OCI-LY1 (cell line): ENCODE measurements around the gene RABL6.

Experiments used
- H2AFZ ChIP-seq: fragments of 200-600 bp; sonication (generic), shearing (Covaris generic); 2 replicates; pipeline ENCODE4 v1.6.0; 2014; ENCODE audit warnings: antibody characterized with exemption, mild to moderate bottlenecking, low read length
- H3F3A ChIP-seq: fragments of 200-600 bp; sonication (generic), shearing (Covaris generic); 2 replicates; pipeline ENCODE4 v1.6.0; 2014; ENCODE audit warnings: mild to moderate bottlenecking, antibody characterized with exemption, low read length, moderate library complexity; ENCODE audit not compliant: insufficient read depth
- H3K27ac ChIP-seq: fragments of 200-600 bp; sonication (generic); 2 replicates; pipeline ENCODE4 v1.5.1; 2014; ENCODE audit warnings: low read length, mixed run types, mild to moderate bottlenecking, low read depth; ENCODE audit not compliant: poor library complexity, severe bottlenecking
- H3K27me3 ChIP-seq: fragments of 200-600 bp; sonication (generic); 2 replicates; pipeline ENCODE4 v1.6.0; 2014; ENCODE audit warnings: antibody characterized with exemption, mild to moderate bottlenecking, low read length, moderate library complexity; ENCODE audit not compliant: insufficient read depth
- H3K36me3 ChIP-seq: fragments of 200-600 bp; sonication (generic); 2 replicates; pipeline ENCODE4 v1.6.1; 2014; ENCODE audit warnings: mild to moderate bottlenecking, antibody characterized with exemption, low read length, moderate library complexity, mixed read lengths; ENCODE audit not compliant: insufficient read depth
- H3K4me1 ChIP-seq: fragments of 200-600 bp; sonication (generic); 2 replicates; pipeline ENCODE4 v1.5.1; 2014; ENCODE audit warnings: mild to moderate bottlenecking, low read length, moderate library complexity; ENCODE audit not compliant: insufficient read depth, severe bottlenecking
- H3K4me2 ChIP-seq: fragments of 200-600 bp; sonication (generic), shearing (Covaris generic); 2 replicates; pipeline ENCODE4 v1.6.1; 2014; ENCODE audit warnings: low read length
- H3K4me3 ChIP-seq: fragments of 200-600 bp; sonication (generic); 2 replicates; pipeline ENCODE4 v1.5.1; 2014; ENCODE audit warnings: low read length, low read depth, mild to moderate bottlenecking, mixed read lengths; ENCODE audit not compliant: poor library complexity, severe bottlenecking
- H3K79me2 ChIP-seq: fragments of 200-600 bp; shearing (Covaris generic); 2 replicates; pipeline ENCODE4 v1.6.1; 2016; ENCODE audit warnings: mixed run types, low read length, mixed read lengths; ENCODE audit not compliant: insufficient read depth
- H3K9ac ChIP-seq: fragments of 200-600 bp; sonication (generic), shearing (Covaris generic); 2 replicates; pipeline ENCODE4 v1.6.1; 2014; ENCODE audit warnings: mild to moderate bottlenecking, low read length, mixed read lengths
- H3K9me2 ChIP-seq: fragments of 200-600 bp; sonication (generic), shearing (Covaris generic); 2 replicates; pipeline ENCODE4 v1.6.1; 2014; ENCODE audit warnings: low read depth, mild to moderate bottlenecking, low read length, mixed read lengths
- H3K9me3 ChIP-seq: fragments of 200-600 bp; shearing (Covaris generic); 2 replicates; pipeline ENCODE4 v1.6.1; 2014; ENCODE audit warnings: low read length, mixed read lengths
- H4K20me1 ChIP-seq: fragments of 200-600 bp; sonication (generic), shearing (Covaris generic); 2 replicates; pipeline ENCODE4 v1.6.0; 2016; ENCODE audit warnings: mild to moderate bottlenecking, low read length; ENCODE audit not compliant: insufficient read depth
- EZH2 ChIP-seq: fragments of 200-600 bp; sonication (generic), shearing (Covaris generic); IDR thresholded peaks from 2 replicates; pipeline ENCODE4 v1.8.0; 2017; ENCODE audit warnings: borderline replicate concordance, mixed run types, mild to moderate bottlenecking, antibody characterized with exemption, low read length, moderate library complexity, mixed read lengths
- TF ChIP-seq, protein P1 (sequence below): fragments of 200-600 bp; sonication (generic), shearing (Covaris generic); IDR thresholded peaks from 2 replicates; pipeline ENCODE4 v1.5.1; 2017; ENCODE audit warnings: mild to moderate bottlenecking, antibody characterized with exemption, low read length, moderate library complexity, mixed read lengths

Gene RABL6

DNA sequence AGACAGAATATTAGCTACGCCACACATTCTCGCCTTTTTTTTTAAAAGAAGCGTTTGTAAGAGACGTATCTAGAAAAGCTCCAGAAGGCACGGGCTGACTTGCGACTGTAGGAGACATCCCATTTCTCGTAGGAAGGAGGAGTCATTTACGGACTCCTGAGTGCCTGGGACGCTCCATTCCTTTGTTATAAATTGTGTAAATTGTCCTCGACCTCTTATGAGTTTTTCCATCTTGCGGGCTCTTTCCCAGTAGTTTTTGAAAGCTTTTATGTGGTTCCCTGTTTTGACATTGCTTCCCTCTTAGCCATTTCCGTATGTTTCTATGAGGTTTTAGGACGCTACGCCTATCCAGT, 1.0 kb downstream of the RABL6 start:
- TF ChIP-seq EZH2, result no peak
- TF ChIP-seq, protein P1, sequence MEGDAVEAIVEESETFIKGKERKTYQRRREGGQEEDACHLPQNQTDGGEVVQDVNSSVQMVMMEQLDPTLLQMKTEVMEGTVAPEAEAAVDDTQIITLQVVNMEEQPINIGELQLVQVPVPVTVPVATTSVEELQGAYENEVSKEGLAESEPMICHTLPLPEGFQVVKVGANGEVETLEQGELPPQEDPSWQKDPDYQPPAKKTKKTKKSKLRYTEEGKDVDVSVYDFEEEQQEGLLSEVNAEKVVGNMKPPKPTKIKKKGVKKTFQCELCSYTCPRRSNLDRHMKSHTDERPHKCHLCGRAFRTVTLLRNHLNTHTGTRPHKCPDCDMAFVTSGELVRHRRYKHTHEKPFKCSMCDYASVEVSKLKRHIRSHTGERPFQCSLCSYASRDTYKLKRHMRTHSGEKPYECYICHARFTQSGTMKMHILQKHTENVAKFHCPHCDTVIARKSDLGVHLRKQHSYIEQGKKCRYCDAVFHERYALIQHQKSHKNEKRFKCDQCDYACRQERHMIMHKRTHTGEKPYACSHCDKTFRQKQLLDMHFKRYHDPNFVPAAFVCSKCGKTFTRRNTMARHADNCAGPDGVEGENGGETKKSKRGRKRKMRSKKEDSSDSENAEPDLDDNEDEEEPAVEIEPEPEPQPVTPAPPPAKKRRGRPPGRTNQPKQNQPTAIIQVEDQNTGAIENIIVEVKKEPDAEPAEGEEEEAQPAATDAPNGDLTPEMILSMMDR, result no peak
- Histone ChIP-seq H3F3A (no peaks in the 10 kb centered on the region), H3K9me3 (no peaks in the 10 kb centered on the region), H3K79me2 (peaks cover 35% of the 10 kb centered on the region), H3K4me1 (peaks cover 31% of the 10 kb centered on the region), H2AFZ (no peak overlapping the region), H3K27me3 (no peaks in the 10 kb centered on the region), H3K9ac (peak overlapping the region; percentile 98), H3K9me2 (no peaks in the 10 kb centered on the region), H3K27ac (peak overlapping the region; percentile 39), H4K20me1 (no peaks in the 10 kb centered on the region), H3K4me3 (peak overlapping the region; percentile 97), H3K36me3 (peaks cover 48% of the 10 kb centered on the region), H3K4me2 (peak overlapping the region; percentile 96)

GRCh38 chr9:136814725-136815421, 7.1 kb downstream of the RABL6 start:
- Histone ChIP-seq H3K79me2 (peaks cover 33% of the 10 kb centered on the region), H3K4me2 (no peak overlapping the region), H4K20me1 (no peaks in the 10 kb centered on the region), H3K27me3 (no peaks in the 10 kb centered on the region), H3K27ac (no peak overlapping the region), H3K9me3 (no peaks in the 10 kb centered on the region), H3K9ac (no peak overlapping the region), H3K4me1 (peaks cover 6% of the 10 kb centered on the region), H3K36me3 (peaks cover 51% of the 10 kb centered on the region), H3F3A (no peaks in the 10 kb centered on the region), H3K4me3 (no peak overlapping the region), H2AFZ (no peak overlapping the region), H3K9me2 (no peaks in the 10 kb centered on the region)
- TF ChIP-seq EZH2, result no peak
- TF ChIP-seq, protein P1, result no peak

- H3K9me2 ChIP-seq, result no peaks in the 10 kb centered on the region
- H3K9me3 ChIP-seq, result no peaks in the 10 kb centered on the region
- H3K4me3 ChIP-seq, result no peak overlapping the region
- no peak overlapping the region for H3K9ac ChIP-seq
- peaks cover 28% of the 10 kb centered on the region; the same call in 1 of the 2 replicates for H3K79me2 ChIP-seq
- H3F3A ChIP-seq, result no peaks in the 10 kb centered on the region
- no peaks in the 10 kb centered on the region for H4K20me1 ChIP-seq
- no peak overlapping the region for H2AFZ ChIP-seq
- H3K4me1 ChIP-seq, result peaks cover under 1% of the 10 kb centered on the region
- H3K27me3 ChIP-seq, result no peaks in the 10 kb centered on the region
- no peak overlapping the region for H3K4me2 ChIP-seq
- H3K27ac ChIP-seq, result no peak overlapping the region
- H3K36me3 ChIP-seq, result peaks cover 46% of the 10 kb centered on the region
- no peak for TF ChIP-seq EZH2
- TF ChIP-seq, protein P1, result no peak
These were observed 7.7 kb downstream of the RABL6 start for GRCh38 chr9:136815422-136815782.
